T-helper 1 cell treated with Interleukin-12 subunit alpha and Interleukin-12 subunit beta and Interleukin-4 antibody, amounts not matched to agents 30 ng/mL and 1 ng/mL, for 36 hours (primary cell): ENCODE measurements around the gene LIN52. TPM values are rescaled to one million over a fixed set of nuclear protein-coding genes. Genes with fewer than 3 reads are reported as not detected.

Experiments
- intact Hi-C: fragments of 100-400 bp; cut with micrococcal nuclease; formaldehyde crosslinking; loops from one replicate; pipeline ENCODE4 v1.15.1; 2024
- total RNA-seq: library from RNA; stranded (reverse); gene quantifications from 2 replicates; pipeline ENCODE4 v1.2.3, GENCODE V29; 2022

The LIN52 gene
- total RNA-seq, 1 donor from 2014 or later: 17.2 TPM

DNA sequence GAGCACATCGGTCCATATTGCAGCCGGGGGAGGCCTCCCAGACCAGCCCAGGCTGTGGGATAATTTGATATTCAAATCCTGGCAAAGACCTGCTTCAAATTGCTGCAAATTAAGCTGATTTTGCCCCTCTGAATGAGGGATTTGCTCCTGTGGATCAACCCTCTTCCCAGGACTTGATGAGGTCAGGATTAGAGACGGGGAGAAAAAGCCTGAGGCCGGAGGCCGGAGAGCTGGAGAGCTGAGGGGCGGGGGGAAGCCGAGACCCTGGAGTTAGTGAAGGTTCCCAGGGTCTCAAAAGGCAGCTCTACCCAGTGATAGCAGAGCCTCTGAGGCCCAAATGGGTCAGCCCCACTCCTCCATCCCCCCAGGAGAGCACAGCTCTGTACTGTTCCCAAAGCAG, 137.0 kb downstream of the LIN52 start:
- intact Hi-C loops: no loop called here

DNA sequence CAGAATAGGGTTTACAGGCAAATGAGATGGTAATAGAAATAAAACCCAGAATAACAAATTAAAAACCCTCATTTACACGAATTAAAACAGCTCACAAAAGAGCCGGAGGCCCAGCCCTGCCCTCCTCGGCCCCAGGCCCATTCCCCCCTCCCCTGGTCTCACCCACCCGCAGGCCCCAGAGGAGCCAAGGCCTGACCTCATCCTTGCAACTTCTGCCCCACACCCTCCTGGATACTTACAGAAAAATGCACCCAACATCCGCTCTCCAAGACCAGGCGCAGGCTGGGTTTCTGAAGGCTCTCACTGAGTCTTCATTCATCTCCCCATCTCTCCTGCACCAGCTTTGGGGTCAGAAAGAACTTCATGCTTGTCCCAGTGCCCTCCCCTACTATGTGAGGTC, 138.3 kb downstream of the LIN52 start:
- intact Hi-C loops: no loop called here

GRCh38 chr14:74231784-74232183, 147.0 kb downstream of the LIN52 start:
- intact Hi-C loops: no loop called here

DNA sequence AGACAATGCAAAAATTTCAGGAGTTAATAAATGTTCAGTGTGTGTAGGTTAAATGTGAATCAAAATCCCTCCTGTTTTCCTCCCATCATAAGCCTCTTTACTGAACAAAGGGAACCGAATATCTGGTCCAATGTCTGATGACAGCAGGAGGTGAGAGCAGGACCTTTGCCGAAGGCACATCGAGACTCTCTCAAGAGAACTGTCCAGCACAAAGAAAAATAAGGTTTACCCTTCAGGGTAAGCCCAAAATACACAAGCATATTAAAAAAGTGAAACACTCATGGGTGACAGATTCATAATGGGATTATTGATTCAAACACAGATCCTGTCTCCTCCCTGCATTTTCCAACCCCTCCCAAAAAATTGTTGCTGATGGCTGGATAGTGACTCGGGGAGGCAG, 150.3 kb downstream of the LIN52 start:
- intact Hi-C loops: no loop called here

DNA sequence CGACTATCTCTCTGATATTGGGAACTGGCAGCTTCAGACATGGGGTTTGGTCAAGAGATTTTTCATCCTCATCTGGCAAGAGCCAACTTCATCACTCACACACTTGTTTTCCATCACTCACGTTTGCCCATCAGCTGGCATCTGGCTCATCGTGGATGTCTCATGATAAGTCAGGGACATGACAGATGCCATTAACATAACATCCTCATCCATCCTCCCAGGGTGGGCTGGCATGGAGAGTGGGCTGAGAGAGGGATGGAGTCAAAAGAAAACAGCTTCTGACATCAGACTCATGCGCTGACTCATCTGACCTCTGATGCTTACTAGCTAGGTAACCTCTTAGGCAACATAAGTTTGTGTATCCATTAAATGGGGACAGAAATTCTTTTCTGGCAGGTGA, 152.7 kb downstream of the LIN52 start:
- intact Hi-C loops: no loop called here

- intact Hi-C loops: no loop called here
Observed at GRCh38 chr14:74238974-74239847, 154.5 kb downstream of the LIN52 start, which contains the start of gene VSX2. Gene VSX2, plus strand, starts transcription at chr14:74239449. Its CDS starts 113 bp downstream, at chr14:74239562.

GRCh38 chr14:74239848-74240793, 155.4 kb downstream of the LIN52 start:
- intact Hi-C loops: no loop called here

- intact Hi-C loops: no loop called here
Observed at GRCh38 chr14:74240794-74241651, 156.3 kb downstream of the LIN52 start.

DNA sequence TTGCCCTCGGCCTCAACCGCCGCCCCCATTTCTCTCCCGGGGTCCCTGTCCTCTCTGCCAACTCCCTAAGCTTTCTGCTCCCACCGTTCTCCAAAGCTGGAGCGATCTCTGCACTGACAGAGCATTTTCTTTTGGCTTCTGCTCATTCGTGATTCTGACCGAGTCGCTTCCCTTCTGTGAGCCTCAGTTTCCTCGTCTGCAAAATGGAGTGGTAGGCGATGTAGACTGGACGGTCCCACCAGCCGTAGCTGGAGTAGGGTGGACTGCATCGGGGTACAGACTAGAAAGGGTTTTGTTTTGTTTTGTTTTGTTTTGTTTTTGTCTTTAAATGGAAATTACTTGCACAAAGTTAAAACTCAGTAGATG, 156.9 kb downstream of the LIN52 start:
- intact Hi-C loops: no loop called here

- intact Hi-C loops: no loop called here
Observed at GRCh38 chr14:74242021-74242779, 157.4 kb downstream of the LIN52 start.

GRCh38 chr14:74242780-74243042, 158.0 kb downstream of the LIN52 start:
- intact Hi-C loops: no loop called here

DNA sequence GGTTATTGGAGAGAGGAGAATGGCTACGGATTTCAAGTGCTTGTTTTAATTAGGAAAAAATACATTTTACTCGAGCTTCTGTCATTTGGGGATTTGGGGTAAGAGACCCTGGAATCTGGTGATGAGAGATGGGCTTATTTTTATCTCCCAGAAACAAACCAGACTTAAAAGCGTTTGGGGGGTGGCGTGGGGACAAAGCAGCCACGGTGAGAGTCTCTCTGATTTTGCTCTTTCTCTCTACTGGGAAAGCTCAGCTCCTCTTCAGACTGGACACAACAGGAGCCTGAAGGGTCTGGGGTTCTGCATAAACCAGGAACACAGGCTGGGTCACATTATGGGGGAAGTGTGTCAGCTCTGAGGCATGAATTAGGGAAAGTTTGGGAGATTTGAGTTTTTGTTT, 158.3 kb downstream of the LIN52 start:
- intact Hi-C loops: no loop called here

DNA sequence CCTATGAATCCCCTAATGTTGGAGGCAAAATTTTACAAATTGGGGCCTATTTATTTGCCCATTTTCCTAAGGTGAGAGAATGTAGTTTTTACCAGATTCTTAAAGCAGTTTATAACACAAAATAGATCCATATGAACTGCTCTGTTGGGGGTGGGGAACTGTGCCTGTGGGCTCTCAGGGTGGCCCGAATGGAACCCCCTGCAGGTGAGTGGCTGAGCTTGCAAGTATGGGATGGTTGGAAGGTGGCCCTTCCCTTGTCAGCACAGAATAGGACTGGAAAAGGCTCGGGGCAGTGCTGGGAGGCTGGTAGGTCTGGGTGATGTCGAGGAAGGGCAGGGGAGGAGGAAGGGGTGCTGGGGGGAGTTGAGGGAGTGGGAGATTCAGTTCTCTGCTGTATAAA, 159.4 kb downstream of the LIN52 start:
- intact Hi-C loops: no loop called here

DNA sequence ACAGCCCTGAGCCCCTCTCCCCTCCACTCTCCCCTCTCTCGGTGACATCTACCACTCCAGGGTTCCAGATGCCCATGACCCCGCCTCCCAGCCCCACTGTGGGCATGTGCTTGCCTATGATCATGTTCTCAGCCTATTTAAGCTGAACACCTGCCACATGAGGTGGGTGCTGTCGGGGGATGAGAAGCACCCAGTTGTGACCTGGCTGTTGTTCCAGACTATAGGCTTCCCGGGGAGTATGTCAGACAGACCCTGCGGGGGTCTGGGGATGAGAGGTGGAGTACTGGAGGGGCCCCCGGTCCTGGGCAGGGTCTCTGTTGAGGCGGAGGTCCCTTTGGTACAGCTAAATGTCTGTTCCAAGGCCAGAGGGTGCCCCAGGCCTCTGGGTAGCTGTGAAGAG, 160.5 kb downstream of the LIN52 start:
- intact Hi-C loops: no loop called here

- intact Hi-C loops: no loop called here
Observed at GRCh38 chr14:74246542-74246941, 161.8 kb downstream of the LIN52 start.

DNA sequence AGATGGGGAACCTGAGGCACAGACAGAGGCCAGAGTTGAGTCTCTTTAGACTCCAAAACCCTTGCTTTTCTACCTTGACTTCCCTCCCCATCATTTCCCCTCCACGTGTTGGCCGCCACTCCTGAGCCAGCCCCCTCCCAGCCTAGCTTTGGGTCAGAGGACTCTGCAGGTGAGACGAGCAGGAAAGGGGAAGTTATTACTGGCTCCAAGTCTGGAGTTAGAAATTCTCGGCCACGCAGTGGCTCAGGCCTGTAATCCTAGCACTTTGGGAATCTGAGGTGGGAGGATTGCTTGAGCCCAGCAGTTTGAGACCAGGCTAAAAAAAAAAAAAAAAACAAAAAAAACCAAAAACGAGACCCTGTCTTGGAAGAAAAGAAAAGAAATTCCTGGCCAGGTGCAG, 163.3 kb downstream of the LIN52 start:
- intact Hi-C loops: no loop called here

DNA sequence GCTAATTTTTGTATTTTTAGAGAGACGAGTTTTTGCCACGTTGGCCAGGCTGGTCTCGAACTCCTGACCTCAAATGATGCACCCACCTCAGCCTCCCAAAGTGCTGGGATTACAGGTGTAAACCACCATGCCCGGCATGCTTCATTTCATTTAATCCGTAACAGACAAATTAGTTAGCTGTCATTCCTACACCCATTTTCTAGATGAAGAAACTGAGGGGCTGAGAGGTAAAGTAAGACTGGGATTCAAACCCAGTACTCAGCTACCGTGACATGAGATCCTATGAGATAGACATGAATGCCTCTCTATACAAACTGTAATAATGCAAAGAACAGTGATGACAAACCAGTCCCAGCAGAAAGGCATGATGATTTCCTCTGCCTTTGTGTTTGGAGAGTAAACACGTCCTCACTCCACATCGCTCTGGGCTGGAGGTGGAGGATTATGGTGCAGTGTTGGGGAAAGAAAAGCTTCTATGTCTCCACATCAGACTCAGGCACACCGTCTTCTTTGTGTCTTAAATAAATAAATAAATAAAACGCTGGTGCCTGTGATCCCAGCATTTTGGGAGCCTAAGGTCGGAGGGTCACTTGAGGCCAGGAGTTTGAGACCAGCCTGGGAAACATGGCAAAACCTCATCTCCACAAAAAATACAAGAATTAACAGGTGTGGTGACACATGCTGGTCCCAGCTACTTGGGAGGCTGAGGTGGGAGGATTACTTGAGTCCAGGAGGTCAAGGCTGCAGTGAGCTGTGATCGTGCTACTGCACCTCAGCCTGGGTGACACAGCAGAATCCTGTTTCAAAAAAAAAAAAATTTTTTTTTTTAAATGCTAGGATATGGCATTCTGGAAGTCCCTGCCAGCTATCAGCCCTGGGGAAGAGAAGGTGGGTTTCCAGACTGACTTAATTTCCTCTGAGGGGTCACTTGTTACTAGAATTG, 164.9 kb downstream of the LIN52 start:
- intact Hi-C loops: no loop called here
